Loucy (cell line): Measurements from ENCODE around the gene GNPDA2.

ENCODE experiments used
- H2AFZ ChIP-seq: fragments of 200-600 bp; sonication (generic); 2 replicates; pipeline ENCODE4 v1.6.0; 2016; ENCODE audit warnings: antibody characterized with exemption, mild to moderate bottlenecking, low read length, moderate library complexity
- H3F3A ChIP-seq: fragments of 200-600 bp; 2 replicates; pipeline ENCODE4 v1.6.0; 2016; ENCODE audit warnings: antibody characterized with exemption, low read depth, mild to moderate bottlenecking
- H3K27me3 ChIP-seq: fragments of 200-600 bp; sonication (generic); 2 replicates; pipeline ENCODE4 v1.6.1; 2014; ENCODE audit warnings: low read length, mild to moderate bottlenecking; ENCODE audit not compliant: insufficient read depth, poor library complexity, severe bottlenecking
- H3K36me3 ChIP-seq: fragments of 200-600 bp; sonication (generic); 2 replicates; pipeline ENCODE4 v1.6.1; 2016; ENCODE audit warnings: low read length; ENCODE audit not compliant: insufficient read depth
- H3K4me1 ChIP-seq: fragments of 200-600 bp; sonication (generic); 2 replicates; pipeline ENCODE4 v1.5.1; 2014; ENCODE audit warnings: low read length, mild to moderate bottlenecking; ENCODE audit not compliant: insufficient read depth, poor library complexity, severe bottlenecking
- H3K4me2 ChIP-seq: fragments of 200-600 bp; sonication (generic); 2 replicates; pipeline ENCODE4 v1.6.0; 2014; ENCODE audit warnings: antibody characterized with exemption, low read length, low read depth, mild to moderate bottlenecking; ENCODE audit not compliant: poor library complexity, severe bottlenecking
- H3K4me3 ChIP-seq: fragments of 200-600 bp; sonication (generic); 2 replicates; pipeline ENCODE4 v1.5.1; 2014; ENCODE audit warnings: low read length, mild to moderate bottlenecking, mixed read lengths; ENCODE audit not compliant: poor library complexity, severe bottlenecking
- H3K79me2 ChIP-seq: fragments of 200-600 bp; sonication (generic); 2 replicates; pipeline ENCODE4 v1.6.1; 2014; ENCODE audit warnings: low read length; ENCODE audit not compliant: insufficient read depth
- H3K9ac ChIP-seq: fragments of 200-600 bp; sonication (generic); 2 replicates; pipeline ENCODE4 v1.6.0; 2014; ENCODE audit warnings: mild to moderate bottlenecking, low read depth, low read length, moderate library complexity; ENCODE audit not compliant: poor library complexity, severe bottlenecking
- H3K9me2 ChIP-seq: fragments of 200-600 bp; sonication (generic); replicated peaks from 2 replicates; pipeline ENCODE4 v1.6.1; 2016; ENCODE audit warnings: low read depth, low read length, mixed read lengths
- H3K9me3 ChIP-seq: fragments of 200-600 bp; sonication (generic); 2 replicates; pipeline ENCODE4 v1.6.1; 2014; ENCODE audit warnings: mild to moderate bottlenecking, antibody characterized with exemption, low read length, low read depth; ENCODE audit not compliant: insufficient read depth
- H4K20me1 ChIP-seq: fragments of 200-600 bp; sonication (generic); 2 replicates; pipeline ENCODE4 v1.6.0; 2014; ENCODE audit warnings: antibody characterized with exemption, low read length, mild to moderate bottlenecking; ENCODE audit not compliant: insufficient read depth, poor library complexity, severe bottlenecking
- EZH2phosphoT487 ChIP-seq: fragments of 200-600 bp; IDR thresholded peaks from 2 replicates; pipeline ENCODE4 v1.6.1; 2018; ENCODE audit warnings: antibody characterized with exemption, mild to moderate bottlenecking, moderate library complexity, borderline replicate concordance
- TF ChIP-seq, protein P1 (sequence below): fragments of 200-600 bp; sonication (generic); conservative IDR thresholded peaks from 2 replicates; pipeline ENCODE4 v1.5.1; 2014; ENCODE audit warnings: mild to moderate bottlenecking, antibody characterized with exemption, low read length

Gene GNPDA2

GRCh38 chr4:44725166-44725565 is 1.2 kb downstream of the GNPDA2 start:
- peaks cover 44% of the 10 kb centered on the region for H4K20me1 ChIP-seq
- peak overlapping the region; percentile 96 for H3K4me3 ChIP-seq
- H2AFZ ChIP-seq, result 0 out of 2 replicates have a peak overlapping the region, but pooled peaks have one; percentile 100
- peaks cover 32% of the 10 kb centered on the region for H3K27me3 ChIP-seq
- no peaks in the 10 kb centered on the region for H3F3A ChIP-seq
- no peaks in the 10 kb centered on the region for H3K9me3 ChIP-seq
- H3K36me3 ChIP-seq, result no peaks in the 10 kb centered on the region
- peak overlapping the region; percentile 92 for H3K9ac ChIP-seq
- H3K4me1 ChIP-seq, result peaks cover 40% of the 10 kb centered on the region
- H3K4me2 ChIP-seq, result peak overlapping the region; percentile 90
- peaks cover 49% of the 10 kb centered on the region for H3K79me2 ChIP-seq
- TF ChIP-seq, protein P1, sequence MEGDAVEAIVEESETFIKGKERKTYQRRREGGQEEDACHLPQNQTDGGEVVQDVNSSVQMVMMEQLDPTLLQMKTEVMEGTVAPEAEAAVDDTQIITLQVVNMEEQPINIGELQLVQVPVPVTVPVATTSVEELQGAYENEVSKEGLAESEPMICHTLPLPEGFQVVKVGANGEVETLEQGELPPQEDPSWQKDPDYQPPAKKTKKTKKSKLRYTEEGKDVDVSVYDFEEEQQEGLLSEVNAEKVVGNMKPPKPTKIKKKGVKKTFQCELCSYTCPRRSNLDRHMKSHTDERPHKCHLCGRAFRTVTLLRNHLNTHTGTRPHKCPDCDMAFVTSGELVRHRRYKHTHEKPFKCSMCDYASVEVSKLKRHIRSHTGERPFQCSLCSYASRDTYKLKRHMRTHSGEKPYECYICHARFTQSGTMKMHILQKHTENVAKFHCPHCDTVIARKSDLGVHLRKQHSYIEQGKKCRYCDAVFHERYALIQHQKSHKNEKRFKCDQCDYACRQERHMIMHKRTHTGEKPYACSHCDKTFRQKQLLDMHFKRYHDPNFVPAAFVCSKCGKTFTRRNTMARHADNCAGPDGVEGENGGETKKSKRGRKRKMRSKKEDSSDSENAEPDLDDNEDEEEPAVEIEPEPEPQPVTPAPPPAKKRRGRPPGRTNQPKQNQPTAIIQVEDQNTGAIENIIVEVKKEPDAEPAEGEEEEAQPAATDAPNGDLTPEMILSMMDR, result no peak
- TF ChIP-seq EZH2phosphoT487, result no peak
- no peaks in the 10 kb centered on the region for H3K9me2 ChIP-seq

- Histone ChIP-seq H3K4me1 (peaks cover 51% of the 10 kb centered on the region), H3K27me3 (peaks cover under 1% of the 10 kb centered on the region), H3K36me3 (no peaks in the 10 kb centered on the region), H3K9me3 (no peaks in the 10 kb centered on the region), H3K4me2 (peak overlapping the region; percentile 90), H3K9me2 (no peaks in the 10 kb centered on the region), H3K4me3 (peak overlapping the region; percentile 44), H3K9ac (no peak overlapping the region), H3K79me2 (peaks cover 69% of the 10 kb centered on the region), H4K20me1 (peaks cover 65% of the 10 kb centered on the region), H2AFZ (no peak overlapping the region), H3F3A (no peaks in the 10 kb centered on the region)
- no peak for TF ChIP-seq EZH2phosphoT487
- TF ChIP-seq, protein P1, result no peak
These were observed 4.4 kb downstream of the GNPDA2 start for GRCh38 chr4:44722001-44722400.

DNA sequence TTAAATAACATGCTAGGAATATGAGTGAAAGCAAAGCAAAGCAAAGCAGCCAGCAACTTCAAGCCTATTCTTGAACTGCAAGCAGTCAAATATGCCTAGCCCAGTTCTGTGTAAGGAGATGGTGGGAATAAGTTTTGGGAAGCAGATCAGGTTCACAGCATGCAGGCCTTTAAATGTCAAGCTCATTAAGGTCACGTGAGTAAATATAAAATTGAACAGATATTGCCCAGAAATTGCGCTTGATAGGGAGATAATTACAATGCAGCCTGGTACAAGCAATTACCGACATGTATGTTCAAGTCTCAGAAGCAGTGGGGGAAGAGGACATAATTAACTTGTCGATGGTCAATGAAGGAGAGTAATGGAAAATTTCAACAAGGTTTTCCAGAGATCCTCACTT is 6.0 kb downstream of the GNPDA2 start:
- no peaks in the 10 kb centered on the region for H3K27me3 ChIP-seq
- peak overlapping the region; percentile 5 for H3K9ac ChIP-seq

More for the DNA sequence above, 6.0 kb downstream of the GNPDA2 start:
- Histone ChIP-seq H4K20me1 (peaks cover 74% of the 10 kb centered on the region), H3K9me3 (no peaks in the 10 kb centered on the region), H2AFZ (no peak overlapping the region), H3K79me2 (peaks cover 69% of the 10 kb centered on the region), H3K36me3 (no peaks in the 10 kb centered on the region), H3K4me2 (peak overlapping the region; percentile 59), H3K9me2 (no peaks in the 10 kb centered on the region), H3K4me1 (peaks cover 58% of the 10 kb centered on the region), H3F3A (no peaks in the 10 kb centered on the region), H3K4me3 (peak overlapping the region; percentile 43)
- TF ChIP-seq, protein P1, result no peak
- no peak for TF ChIP-seq EZH2phosphoT487
